ENCODE results near the gene TMEM236. TPM values are rescaled to one million over a fixed set of nuclear protein-coding genes. Genes with fewer than 3 reads are reported as not detected.

The TMEM236 gene
- total RNA-seq, 1 experiment from 2014 or later, result 0.07 TPM

DNA sequence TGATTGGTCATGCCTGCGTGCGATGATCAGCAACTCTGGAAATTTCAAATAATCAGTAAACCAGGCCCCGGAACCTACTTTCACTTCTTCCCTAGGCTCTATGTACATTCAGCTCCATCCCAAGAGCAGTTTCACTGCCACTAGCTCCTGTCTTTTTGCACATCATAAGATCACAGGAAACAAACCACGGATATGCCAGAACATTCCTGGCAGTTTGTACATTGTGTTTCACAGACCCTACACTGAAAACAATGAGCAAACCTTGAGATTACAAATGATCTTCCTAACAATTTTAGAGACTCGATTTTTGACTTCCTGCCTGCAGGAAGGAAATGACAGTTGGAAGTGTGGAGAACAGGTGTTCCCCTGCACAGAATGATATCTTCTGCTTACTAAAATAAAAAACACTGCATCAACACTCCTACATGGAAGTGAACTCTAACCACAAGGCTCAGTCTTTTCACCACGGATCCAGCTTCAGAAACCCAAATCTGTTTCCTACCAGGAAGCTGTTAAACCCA lies 7.6 kb upstream of the TMEM236 start:
- intact Hi-C loops (cut with micrococcal nuclease), result loop anchor here (5.0 to 10.0 kb wide), 2 partner anchors 473 to 900 kb away; no protein-coding TSS in a partner anchor
- RAD21 ChIA-PET (ENCODE audit: low non-redundant PET in 1 of 2, low total read pairs in 2 of 2, uncharacterized antibody in 2 of 2, unreplicated experiment in 2 of 2), result no interaction called here
- no peak overlapping the region for H3K4me2 ChIP-seq (ENCODE audit: low read length)

More for the DNA sequence above, 7.6 kb upstream of the TMEM236 start:
- peaks cover 0 to 10% of the 10 kb centered on the region in 2 experiments; a peak in 2 of 4 replicates for H3K4me1 ChIP-seq (ENCODE audit: control insufficient read depth in 1 of 2, insufficient read depth in 2 of 2, low read length in 2 of 2)
- H2AFZ ChIP-seq (ENCODE audit: low read depth, low read length, poor library complexity, severe bottlenecking), result no peak overlapping the region
- no TSS peak for BruUV-seq (replicated peaks)
- ATAC-seq, result no peak
- DNase-seq (ENCODE audit: low read depth, low spot score), result no peak
- H3K9me3 ChIP-seq (ENCODE audit: control insufficient read depth in 1 of 2, insufficient read depth in 1 of 2, low read depth in 1 of 2, low read length in 2 of 2), result no peaks in the 10 kb centered on the region
- TF ChIP-seq, protein P1, sequence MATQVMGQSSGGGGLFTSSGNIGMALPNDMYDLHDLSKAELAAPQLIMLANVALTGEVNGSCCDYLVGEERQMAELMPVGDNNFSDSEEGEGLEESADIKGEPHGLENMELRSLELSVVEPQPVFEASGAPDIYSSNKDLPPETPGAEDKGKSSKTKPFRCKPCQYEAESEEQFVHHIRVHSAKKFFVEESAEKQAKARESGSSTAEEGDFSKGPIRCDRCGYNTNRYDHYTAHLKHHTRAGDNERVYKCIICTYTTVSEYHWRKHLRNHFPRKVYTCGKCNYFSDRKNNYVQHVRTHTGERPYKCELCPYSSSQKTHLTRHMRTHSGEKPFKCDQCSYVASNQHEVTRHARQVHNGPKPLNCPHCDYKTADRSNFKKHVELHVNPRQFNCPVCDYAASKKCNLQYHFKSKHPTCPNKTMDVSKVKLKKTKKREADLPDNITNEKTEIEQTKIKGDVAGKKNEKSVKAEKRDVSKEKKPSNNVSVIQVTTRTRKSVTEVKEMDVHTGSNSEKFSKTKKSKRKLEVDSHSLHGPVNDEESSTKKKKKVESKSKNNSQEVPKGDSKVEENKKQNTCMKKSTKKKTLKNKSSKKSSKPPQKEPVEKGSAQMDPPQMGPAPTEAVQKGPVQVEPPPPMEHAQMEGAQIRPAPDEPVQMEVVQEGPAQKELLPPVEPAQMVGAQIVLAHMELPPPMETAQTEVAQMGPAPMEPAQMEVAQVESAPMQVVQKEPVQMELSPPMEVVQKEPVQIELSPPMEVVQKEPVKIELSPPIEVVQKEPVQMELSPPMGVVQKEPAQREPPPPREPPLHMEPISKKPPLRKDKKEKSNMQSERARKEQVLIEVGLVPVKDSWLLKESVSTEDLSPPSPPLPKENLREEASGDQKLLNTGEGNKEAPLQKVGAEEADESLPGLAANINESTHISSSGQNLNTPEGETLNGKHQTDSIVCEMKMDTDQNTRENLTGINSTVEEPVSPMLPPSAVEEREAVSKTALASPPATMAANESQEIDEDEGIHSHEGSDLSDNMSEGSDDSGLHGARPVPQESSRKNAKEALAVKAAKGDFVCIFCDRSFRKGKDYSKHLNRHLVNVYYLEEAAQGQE (IDR thresholded peaks at IDR 0.05; ENCODE audit: low read depth), result no peak
- TF ChIP-seq, protein P2, sequence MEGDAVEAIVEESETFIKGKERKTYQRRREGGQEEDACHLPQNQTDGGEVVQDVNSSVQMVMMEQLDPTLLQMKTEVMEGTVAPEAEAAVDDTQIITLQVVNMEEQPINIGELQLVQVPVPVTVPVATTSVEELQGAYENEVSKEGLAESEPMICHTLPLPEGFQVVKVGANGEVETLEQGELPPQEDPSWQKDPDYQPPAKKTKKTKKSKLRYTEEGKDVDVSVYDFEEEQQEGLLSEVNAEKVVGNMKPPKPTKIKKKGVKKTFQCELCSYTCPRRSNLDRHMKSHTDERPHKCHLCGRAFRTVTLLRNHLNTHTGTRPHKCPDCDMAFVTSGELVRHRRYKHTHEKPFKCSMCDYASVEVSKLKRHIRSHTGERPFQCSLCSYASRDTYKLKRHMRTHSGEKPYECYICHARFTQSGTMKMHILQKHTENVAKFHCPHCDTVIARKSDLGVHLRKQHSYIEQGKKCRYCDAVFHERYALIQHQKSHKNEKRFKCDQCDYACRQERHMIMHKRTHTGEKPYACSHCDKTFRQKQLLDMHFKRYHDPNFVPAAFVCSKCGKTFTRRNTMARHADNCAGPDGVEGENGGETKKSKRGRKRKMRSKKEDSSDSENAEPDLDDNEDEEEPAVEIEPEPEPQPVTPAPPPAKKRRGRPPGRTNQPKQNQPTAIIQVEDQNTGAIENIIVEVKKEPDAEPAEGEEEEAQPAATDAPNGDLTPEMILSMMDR (IDR thresholded peaks at IDR 0.05 in 2 of 3, conservative IDR thresholded peaks at IDR 0.05 in 1 of 3; ENCODE audit: borderline replicate concordance in 1 of 3, insufficient read depth in 1 of 3, low read depth in 2 of 3, low read length in 2 of 3), result no peak
- TF ChIP-seq, protein P3, sequence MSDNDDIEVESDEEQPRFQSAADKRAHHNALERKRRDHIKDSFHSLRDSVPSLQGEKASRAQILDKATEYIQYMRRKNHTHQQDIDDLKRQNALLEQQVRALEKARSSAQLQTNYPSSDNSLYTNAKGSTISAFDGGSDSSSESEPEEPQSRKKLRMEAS (IDR thresholded peaks at IDR 0.05), result no peak
- TF ChIP-seq, protein P4, sequence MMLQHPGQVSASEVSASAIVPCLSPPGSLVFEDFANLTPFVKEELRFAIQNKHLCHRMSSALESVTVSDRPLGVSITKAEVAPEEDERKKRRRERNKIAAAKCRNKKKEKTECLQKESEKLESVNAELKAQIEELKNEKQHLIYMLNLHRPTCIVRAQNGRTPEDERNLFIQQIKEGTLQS (IDR thresholded peaks at IDR 0.05), result no peak
- TF ChIP-seq JUND (IDR thresholded peaks at IDR 0.05) (no peak), TCF7L2 (IDR thresholded peaks at IDR 0.05; ENCODE audit: borderline replicate concordance, extremely low read depth, insufficient read depth, insufficient read length) (no peak), ELF1 (IDR thresholded peaks at IDR 0.05; ENCODE audit: borderline replicate concordance, low read depth) (no peak), POLR2AphosphoS5 (IDR thresholded peaks at IDR 0.05; ENCODE audit: low read depth, low read length) (no peak), SRF (IDR thresholded peaks at IDR 0.05; ENCODE audit: low read depth) (no peak), EZH2phosphoT487 (IDR thresholded peaks at IDR 0.05; ENCODE audit: borderline replicate concordance) (no peak), SP1 (IDR thresholded peaks at IDR 0.05; ENCODE audit: low read depth) (no peak), ZNF274 (IDR thresholded peaks at IDR 0.05; ENCODE audit: low read depth, low read length) (no peak), POLR2A (IDR thresholded peaks at IDR 0.05; ENCODE audit: borderline replicate concordance, extremely low read depth, insufficient read depth, insufficient read length) (no peak), RAD21 (IDR thresholded peaks at IDR 0.05; ENCODE audit: low read depth) (no peak), ZFX (IDR thresholded peaks at IDR 0.05) (no peak)
- no peak overlapping the region for H3K27ac ChIP-seq (ENCODE audit: low read depth, low read length)
- no peaks in the 10 kb centered on the region for H3K79me2 ChIP-seq (ENCODE audit: insufficient read depth, low read length)
- no peaks in the 10 kb centered on the region for H3K27me3 ChIP-seq (ENCODE audit: insufficient read depth, low read length)
- ChIA-PET CTCF (no interaction called here), POLR2A (no interaction called here)
- H3K9ac ChIP-seq (ENCODE audit: low read length), result no peak overlapping the region
- H3K9me2 ChIP-seq (ENCODE audit: insufficient read depth), result no peaks in the 10 kb centered on the region
- H3K36me3 ChIP-seq (ENCODE audit: control insufficient read depth in 1 of 2, insufficient read depth in 2 of 2, low read length in 2 of 2), result no peaks in the 10 kb centered on the region
- no peaks in the 10 kb centered on the region for H4K20me1 ChIP-seq (ENCODE audit: insufficient read depth)
- H3K4me3 ChIP-seq (replicated peaks in 1 of 2; ENCODE audit: low read depth in 1 of 2, low read length in 2 of 2), result no peak overlapping the region

All from HCT116 (cell line).